Upper lobe of left lung (tissue), 4 donors: Measurements from ENCODE around the gene MAP2K4.

Source experiments
- CTCF ChIP-seq, 6 experiments: fragments of 450-650 bp in 4 of 6; fragments of 200-600 bp in 2 of 6; sonication (generic) in 2 of 6; IDR thresholded peaks; one replicate each; pipeline ENCODE4 v1.5.1; 2016 to 2019; ENCODE audit warnings: antibody characterized with exemption in 6 of 6
- POLR2A ChIP-seq, 4 donors: fragments of 450-650 bp; IDR thresholded peaks; one replicate each; pipeline ENCODE4 v1.5.1; 2016 to 2017; ENCODE audit warnings: antibody characterized with exemption in 4 of 4, mild to moderate bottlenecking in 2 of 4

GRCh38 chr17:12040478-12040877 lies 19.8 kb downstream of the MAP2K4 start:
- no peak for TF ChIP-seq CTCF (IDR thresholded peaks at IDR 0.05)
- no peak for TF ChIP-seq POLR2A (IDR thresholded peaks at IDR 0.05)
